EH (cell line): ENCODE data around the gene LPIN1.
A peak's percentile ranks its signal among the peaks of the same experiment; 100 is the strongest.
"Not testable (repeated sequence)": the region's sequence is repeated elsewhere in the genome, so short reads cannot be mapped to it uniquely, and the experiment has no call there.

Experiments used
- DNase-seq: peaks from one replicate; pipeline ENCODE4 v3.0.0-alpha.2; 2015; ENCODE audit warnings: low read depth

LPIN1 gene

GRCh38 chr2:11715987-11716652, 30.3 kb upstream of the LPIN1 start:
- no peak for DNase-seq

DNA sequence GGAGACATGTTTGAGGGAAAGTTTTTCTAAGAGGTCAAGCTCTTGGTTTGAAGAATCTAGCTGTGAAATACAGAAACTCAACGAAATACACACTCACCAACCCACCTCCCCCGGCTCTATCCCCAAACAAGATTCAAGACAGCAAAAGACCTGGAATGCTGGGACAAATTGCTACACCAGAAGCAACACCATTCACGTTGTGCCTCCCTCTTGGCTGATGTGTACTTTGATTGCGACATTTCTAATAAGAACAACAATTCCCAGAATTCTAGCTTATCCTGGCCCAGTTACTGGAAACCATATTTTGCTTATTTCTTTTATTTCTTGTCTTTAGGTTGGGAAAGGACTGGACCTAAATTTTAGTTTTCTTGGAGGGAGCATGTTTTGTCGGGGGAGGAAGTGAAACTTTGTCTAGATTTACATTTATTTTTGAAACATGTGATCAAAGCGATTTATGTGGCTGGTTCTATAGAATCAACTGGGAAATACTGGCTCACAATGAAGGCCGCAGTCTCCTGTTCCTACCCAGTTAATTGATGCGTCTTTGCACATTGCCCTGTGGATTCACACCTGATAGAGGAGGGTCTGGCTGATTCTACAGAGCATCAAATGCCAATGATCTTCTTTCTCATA, 29.6 kb upstream of the LPIN1 start:
- peak; percentile 45 for DNase-seq

DNA sequence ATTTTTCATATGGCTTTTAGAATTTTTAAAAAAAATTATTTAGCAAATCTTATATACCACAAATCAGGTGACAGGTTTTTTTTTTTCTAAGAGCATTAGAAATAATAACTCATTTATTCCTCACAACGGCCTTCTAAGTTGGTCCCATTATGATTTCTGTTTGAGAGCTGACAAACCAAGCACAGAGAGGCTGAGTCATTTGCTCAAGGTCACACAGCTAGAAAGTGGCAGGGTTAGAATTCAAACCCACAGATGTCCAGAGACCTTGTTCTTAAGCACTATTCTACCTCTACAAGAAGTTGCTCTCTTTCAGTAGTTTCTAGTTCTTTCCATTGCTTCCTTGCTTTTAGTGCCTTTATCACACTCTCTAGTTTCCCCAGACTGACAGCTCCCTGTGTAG, 28.8 kb upstream of the LPIN1 start:
- no peak for DNase-seq

DNA sequence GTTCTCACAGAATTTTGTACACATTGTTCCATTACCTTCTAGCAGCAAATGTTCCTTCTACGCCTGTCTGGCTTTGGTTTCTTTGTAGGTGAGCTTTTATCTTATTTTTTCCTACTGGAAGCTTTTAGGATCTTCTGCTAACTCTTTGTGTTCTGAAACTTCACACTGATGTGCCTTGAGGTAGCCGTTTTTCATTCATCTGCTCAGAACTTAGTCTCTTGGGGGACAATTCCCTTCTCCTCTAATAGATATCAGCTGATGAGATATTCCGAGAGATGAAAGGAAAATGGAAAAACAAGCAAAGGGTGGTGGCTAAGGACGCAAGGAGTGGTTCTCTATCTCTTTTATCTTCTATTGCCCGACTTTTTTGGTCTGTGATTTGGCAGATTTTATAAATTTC, 27.8 kb upstream of the LPIN1 start:
- no peak for DNase-seq

DNA sequence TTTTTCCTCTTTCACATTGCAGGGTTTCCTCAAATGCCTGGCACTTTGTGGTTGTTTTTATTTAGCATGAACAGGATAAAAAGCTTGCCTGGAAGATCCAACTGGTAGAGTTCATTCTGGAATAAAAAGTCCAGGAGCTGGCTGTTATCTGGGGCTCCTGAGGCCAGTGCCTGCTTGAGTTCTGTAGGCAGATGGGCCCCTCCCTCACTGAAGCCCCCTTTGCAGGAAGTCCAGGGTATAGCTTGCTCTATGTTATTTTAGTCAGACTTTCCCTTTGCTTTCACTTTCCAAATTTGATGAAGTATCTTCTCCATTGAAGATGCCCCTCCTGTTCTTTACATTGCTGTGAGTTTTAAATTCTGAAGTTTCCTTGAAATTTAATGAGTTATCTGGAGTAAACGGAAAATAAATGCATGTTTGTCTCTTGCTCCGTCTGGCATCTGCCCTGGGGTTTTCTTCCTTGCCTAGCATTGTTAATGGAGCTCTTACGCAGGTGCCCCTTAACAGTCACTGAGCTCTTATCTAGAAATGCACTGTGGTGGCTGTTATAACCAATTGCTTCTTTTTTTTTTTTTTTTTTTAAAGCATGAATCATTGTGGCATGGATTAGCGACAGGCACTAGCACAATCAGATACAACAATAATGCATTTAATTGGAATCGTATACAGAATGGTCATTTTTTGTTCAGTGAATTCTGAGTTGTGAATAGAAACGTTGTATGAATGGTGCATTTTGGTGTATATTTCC, 27.0 kb upstream of the LPIN1 start:
- no peak for DNase-seq

- no peak for DNase-seq
Measured at GRCh38 chr2:11720752-11721151, 25.7 kb upstream of the LPIN1 start.

GRCh38 chr2:11722292-11723060, 24.0 kb upstream of the LPIN1 start:
- no peak for DNase-seq

- DNase-seq = no peak
Measured at GRCh38 chr2:11723061-11723371, 23.4 kb upstream of the LPIN1 start.

- DNase-seq = no peak
Measured at GRCh38 chr2:11724151-11724550, 22.3 kb upstream of the LPIN1 start.

- DNase-seq = no peak
Measured at GRCh38 chr2:11726384-11726783, 20.0 kb upstream of the LPIN1 start.

DNA sequence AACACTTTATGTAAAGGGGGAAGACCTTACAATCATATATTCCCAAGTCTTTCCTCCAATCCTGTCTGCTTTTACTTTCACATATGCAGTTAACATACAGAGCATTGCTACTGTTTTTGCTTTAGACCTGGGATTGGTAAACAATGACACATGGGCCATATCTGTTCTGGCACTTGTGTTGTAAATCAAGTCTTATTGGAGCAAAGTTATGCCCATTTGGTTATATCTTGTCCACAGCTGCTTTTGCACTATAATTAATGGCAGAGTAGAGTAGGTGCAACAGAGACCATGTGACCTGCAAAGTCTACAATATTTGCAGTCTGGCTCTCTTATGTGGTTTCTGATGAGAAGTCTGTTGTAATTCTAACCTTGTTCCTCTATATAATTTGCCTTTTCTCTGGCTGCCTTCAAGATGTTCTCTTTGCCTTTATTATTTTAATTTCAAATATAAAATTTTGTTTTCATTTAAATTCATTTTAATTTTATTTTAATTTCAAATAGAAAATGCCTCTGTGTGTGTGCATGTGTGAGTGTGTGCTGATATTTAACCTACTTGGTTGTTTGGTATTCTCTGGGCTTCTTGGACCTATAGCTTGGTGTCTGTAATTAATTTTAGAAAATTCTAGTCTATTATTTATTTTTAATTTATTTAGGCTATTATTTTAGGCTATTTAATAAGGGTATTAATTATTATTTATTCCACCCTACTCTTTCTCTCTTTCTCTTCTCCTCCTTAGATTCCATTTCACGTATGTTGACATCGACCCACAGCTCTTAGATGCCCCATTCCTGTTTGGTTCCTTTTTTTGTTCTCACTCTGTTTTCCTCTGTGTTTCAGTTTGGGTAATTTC, 16.8 kb upstream of the LPIN1 start:
- no peak for DNase-seq

GRCh38 chr2:11731214-11731984, 15.0 kb upstream of the LPIN1 start:
- peak; percentile 58 for DNase-seq

GRCh38 chr2:11732587-11732986, 13.8 kb upstream of the LPIN1 start:
- DNase-seq = no peak

- not testable (repeated sequence) for DNase-seq
Measured at GRCh38 chr2:11737852-11738251, 8.6 kb upstream of the LPIN1 start.

GRCh38 chr2:11738589-11739436, 7.6 kb upstream of the LPIN1 start:
- peak; percentile 84 for DNase-seq

DNA sequence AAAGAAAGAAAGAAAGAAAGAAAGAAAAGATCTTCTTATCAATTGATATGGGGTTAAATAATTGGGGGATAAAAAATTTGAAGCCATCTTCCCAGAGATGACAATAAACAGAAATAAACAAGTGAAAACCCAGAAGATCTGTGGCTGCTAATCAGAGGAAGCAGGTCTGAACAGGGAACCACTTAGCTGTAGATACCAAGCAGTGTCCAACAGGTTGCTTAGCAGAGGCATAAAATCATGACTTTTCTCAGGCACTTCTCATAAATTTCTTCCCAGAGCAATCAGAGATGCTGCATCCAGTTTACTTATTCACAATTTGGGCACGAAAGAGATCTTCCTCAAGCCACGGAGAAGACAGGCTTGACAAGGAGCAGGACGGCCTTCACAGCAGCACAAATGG, 5.7 kb upstream of the LPIN1 start:
- DNase-seq = no peak

DNA sequence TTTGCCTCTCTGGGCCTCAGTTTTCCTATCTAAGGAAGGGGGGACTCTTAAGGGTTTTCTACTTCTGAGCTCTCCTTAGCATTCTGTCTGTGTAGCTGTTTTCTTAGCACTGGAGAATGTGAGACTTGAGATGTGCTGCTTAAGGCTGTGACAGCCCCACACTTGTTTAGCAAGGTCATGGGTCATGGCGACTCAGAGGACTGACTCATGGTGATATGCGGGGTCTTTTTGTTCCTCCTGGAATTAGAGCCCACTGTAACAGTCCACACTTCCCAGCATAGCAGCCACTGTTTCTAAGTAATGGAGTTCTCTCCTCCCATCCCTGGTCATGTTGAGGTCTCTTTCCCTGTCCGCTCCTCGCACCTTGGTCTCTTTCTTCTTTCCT, 4.1 kb upstream of the LPIN1 start:
- peak; percentile 42 for DNase-seq

GRCh38 chr2:11742702-11743357, 3.6 kb upstream of the LPIN1 start:
- DNase-seq = no peak

DNA sequence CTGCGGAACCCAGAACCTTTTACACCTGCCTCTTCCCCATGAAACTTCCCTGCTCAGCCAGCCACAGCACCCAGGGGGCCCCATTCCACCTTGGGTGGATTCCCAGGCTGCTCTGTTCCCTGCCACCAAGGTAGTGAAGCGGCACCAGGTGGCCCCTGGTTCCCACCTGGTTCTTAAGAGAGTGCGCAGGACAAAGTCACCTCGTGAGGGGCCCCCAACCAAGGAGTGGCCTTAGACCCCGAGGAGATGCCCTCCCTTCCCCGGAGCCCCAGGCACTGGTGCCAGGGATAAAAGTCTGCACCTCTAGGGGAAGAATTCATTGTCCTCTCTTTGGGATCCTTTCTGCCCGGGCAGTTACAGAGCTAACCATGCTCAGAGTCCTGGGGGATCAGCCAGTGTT, 3.1 kb upstream of the LPIN1 start:
- DNase-seq = no peak
